DND-41 (cell line): ENCODE data around the gene TUBB2B.

ENCODE experiments used
- ATAC-seq: fragments of 200-7000 bp; cut with Tn5 transposase; 3 replicates; pipeline ENCODE4 v1.9.1; 2021; ENCODE audit warnings: low read depth; ENCODE audit not compliant: insufficient read depth
- DNase-seq: peaks from one replicate; pipeline ENCODE4 v3.0.0-alpha.2; 2020
- H2AFZ ChIP-seq: 2 replicates; pipeline ENCODE4 v1.6.0; 2012; ENCODE audit warnings: low read depth, low read length
- H3K27ac ChIP-seq: 2 replicates; pipeline ENCODE4 v1.5.1; 2012; ENCODE audit warnings: low read length, inconsistent platforms
- H3K27me3 ChIP-seq: fragments of 200-600 bp; sonication (generic); 2 replicates; pipeline ENCODE4 v1.6.0; 2012; ENCODE audit warnings: low read length, mild to moderate bottlenecking, inconsistent platforms; ENCODE audit not compliant: insufficient read depth, poor library complexity
- H3K36me3 ChIP-seq: 2 replicates; pipeline ENCODE4 v1.5.1; 2012; ENCODE audit warnings: low read length, inconsistent platforms; ENCODE audit not compliant: insufficient read depth
- H3K4me1 ChIP-seq: 2 replicates; pipeline ENCODE4 v1.5.1; 2012; ENCODE audit warnings: mild to moderate bottlenecking, low read length; ENCODE audit not compliant: insufficient read depth
- H3K4me2 ChIP-seq: 2 replicates; pipeline ENCODE4 v1.6.0; 2012; ENCODE audit warnings: mild to moderate bottlenecking, moderate library complexity, low read length, inconsistent platforms; ENCODE audit not compliant: insufficient read depth
- H3K4me3 ChIP-seq, 2 experiments: fragments of 200-600 bp in 1 of 2; shearing (Covaris generic) in 1 of 2; 2 replicates each; pipeline ENCODE4 v1.5.1; 2012 to 2016; ENCODE audit warnings: inconsistent platforms in 2 of 2, low read length in 2 of 2, mild to moderate bottlenecking in 2 of 2, low read depth in 1 of 2, moderate library complexity in 1 of 2
- H3K79me2 ChIP-seq: 2 replicates; pipeline ENCODE4 v1.6.0; 2012; ENCODE audit warnings: low read length, inconsistent platforms; ENCODE audit not compliant: insufficient read depth
- H3K9ac ChIP-seq: 2 replicates; pipeline ENCODE4 v1.6.0; 2012; ENCODE audit warnings: low read depth, mild to moderate bottlenecking, inconsistent platforms, low read length, moderate library complexity
- H3K9me3 ChIP-seq: 2 replicates; pipeline ENCODE4 v1.5.1; 2012; ENCODE audit warnings: low read length, moderate library complexity, mild to moderate bottlenecking, inconsistent platforms; ENCODE audit not compliant: insufficient read depth, severe bottlenecking
- H4K20me1 ChIP-seq: 2 replicates; pipeline ENCODE4 v1.6.0; 2012; ENCODE audit warnings: low read length; ENCODE audit not compliant: insufficient read depth
- EZH2 ChIP-seq: IDR thresholded peaks from 3 replicates; pipeline ENCODE4 v1.6.1; 2012; ENCODE audit warnings: borderline replicate concordance, low read depth, mild to moderate bottlenecking, moderate library complexity, low read length, inconsistent platforms; ENCODE audit not compliant: severe bottlenecking
- TF ChIP-seq, protein P1 (sequence below): IDR thresholded peaks from 2 replicates; pipeline ENCODE4 v1.5.1; 2012; ENCODE audit warnings: borderline replicate concordance, low read length, moderate library complexity, mild to moderate bottlenecking; ENCODE audit not compliant: poor library complexity, severe bottlenecking; ENCODE audit errors: extremely low read depth

TUBB2B gene

GRCh38 chr6:3202999-3203696, 24.3 kb downstream of the TUBB2B start:
- H3K4me1 ChIP-seq = no peaks in the 10 kb centered on the region
- H2AFZ ChIP-seq = no peak overlapping the region
- H3K27me3 ChIP-seq = peaks cover 5% of the 10 kb centered on the region
- no peaks in the 10 kb centered on the region for H3K79me2 ChIP-seq
- TF ChIP-seq EZH2 = no peak
- TF ChIP-seq, protein P1, sequence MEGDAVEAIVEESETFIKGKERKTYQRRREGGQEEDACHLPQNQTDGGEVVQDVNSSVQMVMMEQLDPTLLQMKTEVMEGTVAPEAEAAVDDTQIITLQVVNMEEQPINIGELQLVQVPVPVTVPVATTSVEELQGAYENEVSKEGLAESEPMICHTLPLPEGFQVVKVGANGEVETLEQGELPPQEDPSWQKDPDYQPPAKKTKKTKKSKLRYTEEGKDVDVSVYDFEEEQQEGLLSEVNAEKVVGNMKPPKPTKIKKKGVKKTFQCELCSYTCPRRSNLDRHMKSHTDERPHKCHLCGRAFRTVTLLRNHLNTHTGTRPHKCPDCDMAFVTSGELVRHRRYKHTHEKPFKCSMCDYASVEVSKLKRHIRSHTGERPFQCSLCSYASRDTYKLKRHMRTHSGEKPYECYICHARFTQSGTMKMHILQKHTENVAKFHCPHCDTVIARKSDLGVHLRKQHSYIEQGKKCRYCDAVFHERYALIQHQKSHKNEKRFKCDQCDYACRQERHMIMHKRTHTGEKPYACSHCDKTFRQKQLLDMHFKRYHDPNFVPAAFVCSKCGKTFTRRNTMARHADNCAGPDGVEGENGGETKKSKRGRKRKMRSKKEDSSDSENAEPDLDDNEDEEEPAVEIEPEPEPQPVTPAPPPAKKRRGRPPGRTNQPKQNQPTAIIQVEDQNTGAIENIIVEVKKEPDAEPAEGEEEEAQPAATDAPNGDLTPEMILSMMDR = no peak
- H3K27ac ChIP-seq = no peak overlapping the region
- ATAC-seq (no peak), DNase-seq (no peak)
- H3K4me2 ChIP-seq = no peak overlapping the region
- H3K9ac ChIP-seq = no peak overlapping the region
- no peaks in the 10 kb centered on the region for H3K36me3 ChIP-seq
- no peaks in the 10 kb centered on the region for H4K20me1 ChIP-seq
- no peak overlapping the region for H3K4me3 ChIP-seq
- H3K9me3 ChIP-seq = no peaks in the 10 kb centered on the region

DNA sequence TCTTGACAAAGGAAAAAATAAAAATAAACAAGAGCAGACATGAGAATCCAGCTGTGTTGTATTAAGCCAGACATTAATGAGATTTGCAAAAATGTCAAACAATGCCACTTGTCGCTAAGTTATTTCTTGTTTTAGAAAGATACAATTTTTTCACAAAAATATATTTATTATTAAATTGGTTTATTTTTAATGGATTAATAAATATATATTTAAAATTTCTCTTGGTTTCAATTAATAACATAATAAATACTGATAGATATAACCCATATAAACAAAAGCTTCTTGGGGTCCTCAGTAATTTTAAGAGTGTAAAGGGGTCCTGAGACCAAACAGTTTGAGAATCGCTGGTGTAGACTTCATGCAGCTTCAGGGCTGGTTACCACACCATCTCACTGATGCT, 26.1 kb downstream of the TUBB2B start:
- no peaks in the 10 kb centered on the region for H3K36me3 ChIP-seq
- TF ChIP-seq, protein P1 = no peak
- TF ChIP-seq EZH2 = no peak
- no peak for DNase-seq
- no peaks in the 10 kb centered on the region for H3K79me2 ChIP-seq
- H3K9me3 ChIP-seq = no peaks in the 10 kb centered on the region
- H3K4me2 ChIP-seq = no peak overlapping the region
- no peaks in the 10 kb centered on the region for H3K4me1 ChIP-seq
- ATAC-seq = no peak
- no peak overlapping the region for H2AFZ ChIP-seq
- no peak overlapping the region for H3K4me3 ChIP-seq
- H3K9ac ChIP-seq = no peak overlapping the region
- H3K27me3 ChIP-seq = peaks cover 5% of the 10 kb centered on the region
- no peaks in the 10 kb centered on the region for H4K20me1 ChIP-seq
- H3K27ac ChIP-seq = no peak overlapping the region

DNA sequence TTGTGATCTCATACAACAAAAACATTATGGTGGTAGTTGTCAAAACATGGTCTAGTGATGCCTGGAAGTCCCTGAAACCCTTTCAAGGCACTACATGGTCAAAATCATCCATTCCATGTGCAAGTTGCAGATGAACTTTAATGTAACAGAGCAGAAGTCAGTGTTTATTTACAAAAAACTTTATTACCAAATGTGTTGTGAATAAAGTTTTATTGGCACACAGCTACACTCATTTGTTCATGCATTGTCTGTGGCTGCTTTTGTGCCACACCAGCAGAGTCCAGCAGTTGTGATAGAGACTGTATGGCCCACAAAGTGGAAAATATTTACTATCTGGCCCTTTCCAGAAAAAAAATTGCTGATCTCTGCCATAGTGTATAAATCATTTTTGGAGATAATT, 26.8 kb downstream of the TUBB2B start:
- Histone ChIP-seq H3K9me3 (no peaks in the 10 kb centered on the region), H3K79me2 (no peaks in the 10 kb centered on the region), H3K27me3 (peaks cover 5% of the 10 kb centered on the region), H2AFZ (no peak overlapping the region), H3K9ac (no peak overlapping the region), H3K4me3 (no peak overlapping the region), H3K4me1 (no peaks in the 10 kb centered on the region), H3K27ac (no peak overlapping the region), H3K4me2 (no peak overlapping the region), H4K20me1 (no peaks in the 10 kb centered on the region), H3K36me3 (no peaks in the 10 kb centered on the region)
- TF ChIP-seq, protein P1 = no peak
- TF ChIP-seq EZH2 = no peak
- DNase-seq (no peak), ATAC-seq (no peak)
